Heart left ventricle (tissue), 16 donors: Measurements from ENCODE around the gene HPS3. TPM values are rescaled to one million over a fixed set of nuclear protein-coding genes. Genes with fewer than 3 reads are reported as not detected.
A peak's percentile ranks its signal among the peaks of the same experiment; 100 is the strongest.
"Not testable (repeated sequence)": the region's sequence is repeated elsewhere in the genome, so short reads cannot be mapped to it uniquely, and the experiment has no call there.

ENCODE experiments used
- ATAC-seq, 4 donors: fragments of 200-7000 bp; cut with Tn5 transposase; one replicate each; pipeline ENCODE4 v1.9.1; 2020 to 2022; ENCODE audit warnings: moderate library complexity in 4 of 4, mild to moderate bottlenecking in 3 of 4, moderate number of reproducible peaks in 1 of 4
- DNase-seq, 5 donors: peaks; one replicate each; pipeline ENCODE4 v3.0.0-alpha.2; 2020
- H3K27ac ChIP-seq, 12 donors: fragments of 200-600 bp; sonication (generic) in 4 of 12; one replicate each; pipeline versions ENCODE4 v1.5.0 to v1.8.0; 2016 to 2022; ENCODE audit warnings: mild to moderate bottlenecking in 2 of 12
- H3K27me3 ChIP-seq, 9 donors: fragments of 200-600 bp; sonication (generic) in 2 of 9; one replicate each; pipeline versions ENCODE4 v1.5.1 to v1.8.0; 2016 to 2022; ENCODE audit warnings: mild to moderate bottlenecking in 3 of 9
- H3K36me3 ChIP-seq, 9 donors: fragments of 200-600 bp; sonication (generic) in 2 of 9; one replicate each; pipeline versions ENCODE4 v1.5.0 to v1.8.0; 2018 to 2022; ENCODE audit warnings: mild to moderate bottlenecking in 2 of 9
- H3K4me1 ChIP-seq, 12 donors: fragments of 200-600 bp; sonication (generic) in 4 of 12; one replicate each; pipeline versions ENCODE4 v1.5.0 to v1.8.0; 2016 to 2022; ENCODE audit warnings: mild to moderate bottlenecking in 3 of 12
- H3K4me3 ChIP-seq, 12 donors: fragments of 200-600 bp; sonication (generic) in 4 of 12; one replicate each; pipeline versions ENCODE4 v1.5.0 to v1.8.0; 2017 to 2022; ENCODE audit warnings: mild to moderate bottlenecking in 9 of 12, moderate library complexity in 4 of 12
- H3K9me3 ChIP-seq, 12 donors: fragments of 200-600 bp; sonication (generic) in 4 of 12; one replicate each; pipeline versions ENCODE4 v1.5.0 to v1.8.0; 2016 to 2022; ENCODE audit warnings: mild to moderate bottlenecking in 1 of 12
- CTCF ChIP-seq, 12 donors: fragments of 200-600 bp; sonication (generic) in 4 of 12; IDR thresholded peaks; one replicate each; pipeline versions ENCODE4 v1.5.0 to v1.8.0; 2018 to 2022; ENCODE audit warnings: antibody characterized with exemption in 12 of 12, mild to moderate bottlenecking in 5 of 12
- POLR2A ChIP-seq, 2 donors: fragments of 450-650 bp; IDR thresholded peaks; one replicate each; pipeline ENCODE4 v1.6.1; 2017; ENCODE audit warnings: antibody characterized with exemption in 2 of 2, mild to moderate bottlenecking in 2 of 2, moderate library complexity in 2 of 2
- WGBS, 4 donors: extraction: QIAGEN DNeasy Blood & Tissue Kit in 2 of 4; methylation state at CpG; one replicate each; pipeline versions ENCODE4 v1.1.5 to v1.1.7; 2013 to 2018; 5-methylcytosine and 5-hydroxymethylcytosine counted together
- intact Hi-C, 10 donors: fragments of 100-400 bp; cut with DNase I; formaldehyde crosslinking; loops; one replicate each; pipeline versions ENCODE4 v1.11.1 to v1.14.2; 2022
- polyA plus RNA-seq, 2 donors: library from polyadenylated mRNA; stranded (reverse); fragments of 200-250 nt; gene quantifications; one replicate each; pipeline ENCODE4 v1.2.3, GENCODE V29; 2013
- total RNA-seq, 9 donors: library from RNA; depleted of rRNA in 2 of 9; stranded (reverse); fragments of >200 nt in 2 of 9; fragmentation: NEBNext Ultra II Directional in 3 of 9; extraction: Animal tissue kit (Norgen Biotek cat#: 25700) in 3 of 9; gene quantifications; one replicate each; pipeline versions ENCODE4 v1.1.0 to v1.2.4, GENCODE V29; 2016 to 2023
- donor health status: ischemic (EF 13 %, LVEDD 7.1; RV severe dilation, severe dysfunction).
- donor health status: healthy with polysubstance abuse.
- donor health status: DM: no; HTN: yes; CAD: no.
- donor health status: DM: no; HTN: no; CAD: no.
- donor health status: ischemic (EF 25% LVEDD 6.9; RV normal size, moderate dysfunction).
- donor health status: ischemic (EF 25% LVEDD 5.7; RV mildly dilated, moderate dysfunction).
- donor health status: healthy.
- donor health status: DM: yes; HTN: yes; CAD: no.
- donor health status: ischemic (EF 35%, LVEDD 5.7; RV mildly dilated, moderate dysfunction).
- donor health status: nonischemic (EF 11% LVEDD 7.7; RV severe dilation, severe dysfunction).
- donor health status: DM: yes; HTN: yes; CAD: no.
- donor health status: PGD.
- donor health status: ischemic (EF 29% LVEDD 5.4; RV normal size, mild dysfunction).
- donor health status: nonischemic (EF 23%, LVEDD 6.1; RV moderate dilation, normal function).

The HPS3 gene
- total and polyA plus RNA-seq, 11 donors = 3.0 to 15.6 (median 6.0) TPM

- ATAC-seq (no peak), DNase-seq (no peak)
- TF ChIP-seq POLR2A (IDR thresholded peaks at IDR 0.05) = no peak
- no peak for TF ChIP-seq CTCF (IDR thresholded peaks at IDR 0.05)
- no peaks in the 10 kb centered on the region for H3K27me3 ChIP-seq
- H3K4me3 ChIP-seq = no peak overlapping the region
- intact Hi-C loops = no loop called here
- no peak overlapping the region for H3K27ac ChIP-seq
- H3K4me1 ChIP-seq = no peaks in the 10 kb centered on the region
- 92 to 98% (median 95%) methylated on average over 3 of the region's 3 CpGs for WGBS, 4 donors
- H3K9me3 ChIP-seq = no peaks in the 10 kb centered on the region
- H3K36me3 ChIP-seq = no peaks in the 10 kb centered on the region
These were observed 57.3 kb downstream of the HPS3 start for GRCh38 chr3:149186721-149187120.

- no peak for TF ChIP-seq POLR2A (IDR thresholded peaks at IDR 0.05)
- TF ChIP-seq CTCF (IDR thresholded peaks at IDR 0.05) = no peak
- intact Hi-C loops = no loop called here
- 40 to 58% (median 55%) methylated on average over 2 of the region's 2 CpGs for WGBS, 4 donors
- no peak overlapping the region for H3K4me3 ChIP-seq
- no peaks in the 10 kb centered on the region for H3K36me3 ChIP-seq
- no peaks in the 10 kb centered on the region for H3K4me1 ChIP-seq
- no peaks in the 10 kb centered on the region for H3K27me3 ChIP-seq
- H3K27ac ChIP-seq = peak overlapping the region in 2 of 12 donors; percentile 22 to 26
- H3K9me3 ChIP-seq = no peaks in the 10 kb centered on the region
- DNase-seq (no peak), ATAC-seq (peak in 2 of 4 donors; percentile 37 to 83)
These were observed 59.1 kb downstream of the HPS3 start for GRCh38 chr3:149188494-149188893.

GRCh38 chr3:149195221-149195620, 65.8 kb downstream of the HPS3 start:
- no peaks in the 10 kb centered on the region for H3K9me3 ChIP-seq
- no peak for DNase-seq
- H3K4me3 ChIP-seq = no peak overlapping the region
- no peak overlapping the region for H3K27ac ChIP-seq
- intact Hi-C loops = no loop called here
- H3K36me3 ChIP-seq = no peaks in the 10 kb centered on the region
- peaks cover 0 to 3% (median 0%) of the 10 kb centered on the region in 12 donors for H3K4me1 ChIP-seq
- 71 to 88% (median 85%) methylated on average over 1 of the region's 1 CpG for WGBS, 4 donors
- no peak for TF ChIP-seq CTCF (IDR thresholded peaks at IDR 0.05)
- TF ChIP-seq POLR2A (IDR thresholded peaks at IDR 0.05) = no peak
- no peak for ATAC-seq
- H3K27me3 ChIP-seq = no peaks in the 10 kb centered on the region

- H3K27ac ChIP-seq, H3K9me3 ChIP-seq, DNase-seq, H3K4me1 ChIP-seq, H3K27me3 ChIP-seq, ATAC-seq, H3K36me3 ChIP-seq, intact Hi-C loops: not testable (repeated sequence)
- peak overlapping the region in 5 of 12 donors; percentile 2 to 40 (median 29) for H3K4me3 ChIP-seq
- WGBS, 4 donors = 85 to 87% (median 86%) methylated on average over 12 of the region's 12 CpGs
These were observed 67.6 kb downstream of the HPS3 start for GRCh38 chr3:149196805-149197592.
